ENCODE data around the gene IL17B.

GRCh38 chr5:149428032-149428431 lies 48.9 kb upstream of the IL17B start:
- no peak for TF ChIP-seq CTCF (IDR thresholded peaks at IDR 0.05)
- TF ChIP-seq POLR2A (IDR thresholded peaks at IDR 0.05), result no peak
- TF ChIP-seq POLR2AphosphoS5 (IDR thresholded peaks at IDR 0.05), result no peak
